ES-I3 (cell line): ENCODE results near the gene RHOF.

Experiments used
- H3K36me3 ChIP-seq: 2 replicates; pipeline ENCODE4 v1.6.1; 2013; ENCODE audit warnings: mild to moderate bottlenecking, low read length, control low read depth, moderate library complexity; ENCODE audit not compliant: insufficient read depth
- H3K4me1 ChIP-seq: 2 replicates; pipeline ENCODE4 v1.6.1; 2013; ENCODE audit warnings: mild to moderate bottlenecking, control low read depth, low read length; ENCODE audit not compliant: insufficient read depth
- H3K9ac ChIP-seq: 2 replicates; pipeline ENCODE4 v1.6.1; 2013; ENCODE audit warnings: low read depth, mild to moderate bottlenecking, low read length, moderate library complexity
- H3K9me3 ChIP-seq: 2 replicates; pipeline ENCODE4 v1.6.1; 2013; ENCODE audit warnings: mild to moderate bottlenecking, low read length, moderate library complexity; ENCODE audit not compliant: control insufficient read depth, insufficient read depth

Gene RHOF

DNA sequence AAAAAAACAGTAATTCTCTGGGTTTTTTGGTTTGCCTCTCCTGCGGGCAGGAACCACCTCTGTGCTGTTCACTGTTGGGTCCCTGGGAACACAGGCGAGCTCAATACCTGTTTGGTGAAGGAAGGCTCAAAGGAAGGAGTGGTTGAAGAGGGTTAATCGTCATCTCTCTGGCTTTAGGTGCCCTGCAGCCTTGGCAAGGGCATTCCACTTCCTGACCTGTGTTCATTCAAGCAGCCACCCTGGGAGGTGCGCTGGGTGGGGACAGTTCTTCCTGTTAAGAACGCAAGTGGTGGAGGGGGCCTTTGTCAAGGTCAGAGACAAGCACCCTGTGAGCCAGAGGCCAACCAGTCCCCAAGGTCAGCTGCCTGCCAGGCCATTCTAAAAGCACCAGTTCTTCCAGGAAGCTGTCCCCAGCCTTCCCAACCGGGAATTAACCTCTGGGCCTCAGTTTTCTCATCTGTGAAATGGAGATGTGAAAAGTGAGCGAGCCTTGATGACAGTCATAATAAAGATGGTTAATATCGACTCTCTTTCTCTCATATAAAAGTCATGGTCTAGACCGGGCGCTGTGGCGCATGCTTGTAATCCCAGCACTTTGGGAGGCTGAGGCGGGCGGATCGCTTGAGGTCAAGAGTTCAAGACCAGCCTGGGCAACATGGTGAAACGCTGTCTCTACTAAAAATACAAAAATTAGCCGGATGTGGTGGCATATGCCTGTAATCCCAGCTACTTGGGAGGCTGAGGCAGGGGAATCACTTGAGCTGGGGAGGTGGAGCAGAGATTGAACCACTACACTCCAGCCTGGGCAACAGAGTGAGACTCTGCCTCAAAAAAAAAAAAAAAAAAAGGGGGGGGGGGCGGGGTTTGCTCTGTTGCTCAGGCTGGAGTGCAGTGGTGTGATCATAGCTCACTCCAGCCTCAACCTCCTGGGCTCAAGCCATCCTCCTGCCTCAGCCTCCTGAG lies 6.1 kb downstream of the RHOF start:
- Histone ChIP-seq H3K4me1 (peaks cover 9% of the 10 kb centered on the region; the same call in 1 of the 2 replicates), H3K36me3 (no peaks in the 10 kb centered on the region), H3K9ac (no peak overlapping the region), H3K9me3 (no peaks in the 10 kb centered on the region)

DNA sequence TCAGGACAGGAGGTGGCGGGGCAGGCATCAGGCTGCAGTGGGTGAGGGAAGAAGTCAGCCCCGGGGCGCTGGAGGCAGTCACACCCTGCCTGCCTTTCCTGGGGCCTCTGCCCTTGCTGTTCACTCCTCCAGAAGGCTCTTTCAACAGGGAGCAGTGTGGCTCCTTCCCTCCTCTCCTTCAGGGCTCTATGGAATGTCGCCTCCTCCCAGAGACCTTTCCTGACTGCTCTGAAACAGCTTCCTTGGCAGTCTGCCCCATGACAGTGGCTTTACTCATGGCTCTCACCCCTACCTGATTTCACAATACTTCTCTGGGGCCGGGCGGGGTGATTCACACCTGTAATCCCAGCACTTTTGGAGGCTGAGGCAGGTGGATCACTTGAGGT lies 7.1 kb downstream of the RHOF start:
- Histone ChIP-seq H3K9ac (no peak overlapping the region), H3K36me3 (no peaks in the 10 kb centered on the region), H3K9me3 (no peaks in the 10 kb centered on the region), H3K4me1 (peaks cover 13% of the 10 kb centered on the region; the same call in 1 of the 2 replicates)

DNA sequence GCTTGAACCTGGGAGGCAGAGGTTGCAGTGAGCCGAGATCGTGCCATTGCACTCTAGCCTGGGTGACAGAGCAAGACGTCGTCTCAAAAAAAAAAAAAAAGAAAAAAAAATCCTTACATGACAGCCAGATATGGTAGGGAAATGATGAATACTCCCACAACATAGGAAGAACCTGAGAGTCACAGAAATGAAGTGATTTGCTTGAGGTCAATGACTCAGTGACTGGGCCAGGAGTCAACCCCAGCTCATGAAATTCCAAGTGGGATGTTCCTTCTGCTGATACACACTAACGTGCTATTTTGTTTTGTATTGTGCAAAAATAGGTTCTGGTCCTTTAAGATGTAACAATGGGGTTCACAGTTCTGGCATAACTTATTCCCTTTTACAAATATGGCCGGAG lies 9.0 kb downstream of the RHOF start:
- Histone ChIP-seq H3K9ac (no peak overlapping the region), H3K36me3 (0 out of 2 replicates have a peak, but pooled peaks cover 6% of the 10 kb centered on the region), H3K4me1 (peaks cover 6% of the 10 kb centered on the region; the same call in 1 of the 2 replicates), H3K9me3 (no peaks in the 10 kb centered on the region)

DNA sequence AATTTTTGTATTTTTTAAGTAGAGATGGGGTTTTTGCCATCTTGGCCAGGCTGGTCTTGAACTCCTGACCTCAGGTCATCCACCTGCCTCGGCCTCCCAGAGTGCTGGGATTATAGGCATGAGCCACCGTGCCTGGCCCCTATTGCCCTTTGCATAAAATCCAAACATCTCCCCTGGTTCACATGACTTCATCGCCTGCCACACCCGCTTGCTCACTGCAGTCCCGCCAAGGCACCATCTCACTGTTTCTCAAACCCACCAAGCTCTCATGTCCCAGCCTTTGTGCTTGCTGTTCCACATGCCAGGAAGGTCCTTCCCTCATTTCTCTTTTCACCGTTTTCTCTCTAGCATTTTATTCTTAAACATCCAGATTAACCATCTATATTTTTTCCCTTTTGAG lies 9.7 kb downstream of the RHOF start:
- Histone ChIP-seq H3K4me1 (peaks cover 3% of the 10 kb centered on the region; the same call in 1 of the 2 replicates), H3K9ac (no peak overlapping the region), H3K9me3 (no peaks in the 10 kb centered on the region), H3K36me3 (0 out of 2 replicates have a peak, but pooled peaks cover 6% of the 10 kb centered on the region)

DNA sequence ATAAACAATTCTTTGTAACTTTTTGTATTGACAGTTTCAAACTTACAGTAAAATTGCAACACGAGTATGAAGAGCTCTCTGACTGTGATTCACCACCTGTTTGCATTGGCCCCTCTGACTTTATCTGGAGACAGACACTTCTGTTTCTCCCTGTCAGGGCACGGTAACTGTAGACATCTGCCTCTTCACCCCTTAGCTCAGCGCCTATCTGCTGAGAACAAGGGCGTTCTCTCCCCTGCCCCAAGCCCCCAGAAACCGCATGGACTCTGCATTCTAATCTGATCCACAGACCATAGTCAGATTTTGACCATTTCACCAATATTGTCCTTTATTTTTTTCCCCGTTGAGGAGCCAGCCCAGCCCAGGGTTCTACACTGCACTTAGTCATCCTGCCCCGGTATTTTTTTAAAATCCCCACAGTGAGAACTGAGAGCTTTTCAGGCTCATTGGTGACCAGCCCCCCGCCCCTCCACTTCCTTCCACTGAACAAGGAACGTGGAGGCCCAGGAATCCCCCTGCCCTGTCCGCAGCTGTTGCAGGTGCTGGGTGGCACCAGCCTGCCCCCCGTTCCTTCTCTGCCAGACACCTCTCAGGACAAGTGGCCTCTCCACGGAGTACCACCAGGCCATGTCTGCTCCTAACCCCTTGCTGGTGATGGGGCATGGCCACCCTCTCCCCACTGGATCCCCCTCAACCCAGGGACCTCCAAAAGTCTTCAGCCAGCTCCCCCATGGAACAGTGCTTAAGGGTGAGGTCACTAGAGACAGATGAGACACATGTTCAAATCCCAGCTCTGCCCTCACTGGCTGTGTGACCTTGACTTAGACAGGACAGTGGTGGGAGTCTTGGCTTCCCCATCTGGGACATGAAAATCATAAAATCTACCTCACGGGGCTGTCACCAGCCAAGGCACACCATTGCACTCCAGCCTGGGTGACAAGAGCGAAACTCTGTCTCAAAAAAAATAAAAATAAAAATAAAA lies 11.2 kb downstream of the RHOF start:
- Histone ChIP-seq H3K9ac (no peak overlapping the region), H3K4me1 (peaks cover 3% of the 10 kb centered on the region; the same call in 1 of the 2 replicates), H3K36me3 (0 out of 2 replicates have a peak, but pooled peaks cover 6% of the 10 kb centered on the region), H3K9me3 (no peaks in the 10 kb centered on the region)

DNA sequence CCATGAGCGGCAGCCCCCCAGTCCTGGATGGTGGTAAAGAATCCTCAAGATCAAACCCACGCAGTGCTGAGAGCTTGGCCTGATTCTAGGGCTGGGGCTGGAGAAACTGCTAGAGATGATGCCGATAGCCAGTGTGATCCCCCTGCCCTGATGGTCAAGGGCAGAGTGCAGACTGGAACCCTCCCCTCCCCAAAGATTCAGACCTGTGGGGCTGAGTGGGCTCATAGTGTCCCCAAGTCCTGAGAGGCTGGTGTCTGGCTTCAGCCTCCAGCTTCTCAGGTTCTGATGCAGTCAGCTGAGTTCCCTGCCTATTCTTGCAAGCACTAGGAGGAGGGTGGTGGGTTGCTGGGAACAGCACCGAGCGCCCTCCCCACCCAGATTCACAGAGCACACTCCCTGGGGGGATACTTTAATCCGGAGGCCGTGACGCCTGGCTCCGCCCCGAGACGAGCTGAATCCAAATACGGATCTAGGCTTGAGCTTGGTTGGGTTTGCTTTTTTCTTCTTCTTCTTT lies 11.9 kb downstream of the RHOF start:
- Histone ChIP-seq H3K9ac (no peak overlapping the region), H3K36me3 (0 out of 2 replicates have a peak, but pooled peaks cover 6% of the 10 kb centered on the region), H3K4me1 (peaks cover 3% of the 10 kb centered on the region; the same call in 1 of the 2 replicates), H3K9me3 (no peaks in the 10 kb centered on the region)

DNA sequence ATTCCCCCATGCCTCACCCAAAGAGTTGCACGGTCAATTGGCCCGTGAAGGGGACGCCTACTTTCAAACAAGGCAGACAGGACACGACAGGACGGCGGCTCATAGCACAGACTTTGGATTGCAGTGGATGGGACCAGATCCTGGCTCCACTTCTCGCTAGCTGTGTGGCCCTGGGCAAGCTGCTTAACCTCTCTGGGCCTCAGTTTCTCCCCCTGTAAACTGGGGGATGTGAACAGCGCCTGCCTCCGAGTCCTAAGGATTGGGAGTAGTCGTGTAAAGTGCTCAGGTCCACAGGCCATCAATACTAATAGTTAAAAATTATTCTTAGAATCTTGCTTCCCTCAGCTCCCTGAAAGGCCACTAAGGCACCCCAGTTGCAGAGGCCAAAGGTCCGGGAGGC lies 13.1 kb downstream of the RHOF start:
- Histone ChIP-seq H3K36me3 (0 out of 2 replicates have a peak, but pooled peaks cover 6% of the 10 kb centered on the region), H3K9ac (no peak overlapping the region), H3K9me3 (no peaks in the 10 kb centered on the region), H3K4me1 (peaks cover 10% of the 10 kb centered on the region; the same call in 1 of the 2 replicates)

DNA sequence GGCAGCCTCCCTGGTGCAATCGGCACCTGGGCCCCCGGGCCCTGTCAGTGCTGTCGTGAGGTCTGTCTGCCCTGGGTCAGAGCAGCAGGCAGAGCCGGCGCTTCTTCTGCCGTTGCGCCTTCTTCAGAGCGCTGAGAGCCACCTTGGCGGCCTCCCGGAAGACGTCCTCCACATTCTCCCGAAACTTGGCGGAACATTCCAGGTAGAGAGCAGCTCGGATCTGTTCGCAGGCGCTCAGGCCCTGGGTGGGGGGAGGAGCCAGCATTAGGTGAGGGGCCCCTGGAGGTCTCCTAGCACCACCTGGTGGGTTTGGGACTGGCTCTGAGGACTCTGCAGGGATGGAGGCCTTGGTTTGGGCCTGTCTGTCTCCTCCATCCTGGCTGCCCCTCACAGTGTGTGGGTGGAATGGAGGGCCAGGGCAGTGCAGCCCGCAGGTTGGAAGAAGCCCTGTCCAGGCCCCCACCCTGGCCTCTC lies 14.0 kb downstream of the RHOF start:
- Histone ChIP-seq H3K4me1 (peaks cover 16% of the 10 kb centered on the region; the same call in 1 of the 2 replicates), H3K9me3 (no peaks in the 10 kb centered on the region), H3K36me3 (0 out of 2 replicates have a peak, but pooled peaks cover 6% of the 10 kb centered on the region), H3K9ac (no peak overlapping the region)

DNA sequence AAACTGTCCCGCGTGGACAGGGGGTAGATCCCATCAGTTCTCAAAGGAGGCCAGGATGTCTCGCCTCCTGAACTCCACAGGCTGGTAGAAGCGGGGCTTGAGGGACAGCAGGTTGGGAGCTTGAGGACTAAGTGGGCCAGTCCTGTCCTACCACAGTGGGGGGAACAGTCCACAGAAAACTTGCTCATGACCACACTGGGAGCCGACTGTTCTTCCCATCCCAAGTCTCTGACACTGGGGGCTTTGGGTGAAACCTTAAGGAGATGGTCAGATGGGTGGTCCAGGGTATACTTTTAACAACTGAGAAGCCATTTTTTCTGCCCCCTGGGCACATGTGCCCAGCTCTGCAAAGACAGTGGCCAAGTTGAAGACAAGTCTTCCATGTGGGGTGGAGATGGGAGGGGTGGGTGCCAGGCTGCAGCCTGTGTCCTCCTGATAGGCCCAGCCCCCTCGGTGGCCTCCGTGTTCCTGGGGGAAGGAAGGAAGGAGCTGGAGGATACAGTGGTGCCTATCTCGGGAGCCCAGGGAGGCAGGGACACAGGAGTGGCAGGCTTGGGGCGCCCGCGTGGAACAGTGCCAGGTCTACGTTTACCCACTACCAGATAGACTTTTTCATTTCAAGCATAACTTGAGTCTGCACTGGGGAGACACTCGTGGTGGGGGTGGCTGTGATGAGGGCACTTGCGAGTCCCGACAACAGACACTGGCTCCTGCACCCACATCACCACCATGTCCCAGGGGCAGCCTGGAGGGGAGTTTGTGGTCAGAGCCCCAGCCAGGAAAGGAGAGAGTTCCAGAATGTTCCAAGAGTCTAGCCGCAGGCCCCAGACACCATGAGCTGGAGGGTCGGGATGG lies 14.7 kb downstream of the RHOF start:
- H3K4me1 ChIP-seq = peaks cover 16% of the 10 kb centered on the region; the same call in 1 of the 2 replicates
- H3K9me3 ChIP-seq = no peaks in the 10 kb centered on the region
- peaks cover 9% of the 10 kb centered on the region; the same call in 1 of the 2 replicates for H3K36me3 ChIP-seq
- H3K9ac ChIP-seq = no peak overlapping the region

DNA sequence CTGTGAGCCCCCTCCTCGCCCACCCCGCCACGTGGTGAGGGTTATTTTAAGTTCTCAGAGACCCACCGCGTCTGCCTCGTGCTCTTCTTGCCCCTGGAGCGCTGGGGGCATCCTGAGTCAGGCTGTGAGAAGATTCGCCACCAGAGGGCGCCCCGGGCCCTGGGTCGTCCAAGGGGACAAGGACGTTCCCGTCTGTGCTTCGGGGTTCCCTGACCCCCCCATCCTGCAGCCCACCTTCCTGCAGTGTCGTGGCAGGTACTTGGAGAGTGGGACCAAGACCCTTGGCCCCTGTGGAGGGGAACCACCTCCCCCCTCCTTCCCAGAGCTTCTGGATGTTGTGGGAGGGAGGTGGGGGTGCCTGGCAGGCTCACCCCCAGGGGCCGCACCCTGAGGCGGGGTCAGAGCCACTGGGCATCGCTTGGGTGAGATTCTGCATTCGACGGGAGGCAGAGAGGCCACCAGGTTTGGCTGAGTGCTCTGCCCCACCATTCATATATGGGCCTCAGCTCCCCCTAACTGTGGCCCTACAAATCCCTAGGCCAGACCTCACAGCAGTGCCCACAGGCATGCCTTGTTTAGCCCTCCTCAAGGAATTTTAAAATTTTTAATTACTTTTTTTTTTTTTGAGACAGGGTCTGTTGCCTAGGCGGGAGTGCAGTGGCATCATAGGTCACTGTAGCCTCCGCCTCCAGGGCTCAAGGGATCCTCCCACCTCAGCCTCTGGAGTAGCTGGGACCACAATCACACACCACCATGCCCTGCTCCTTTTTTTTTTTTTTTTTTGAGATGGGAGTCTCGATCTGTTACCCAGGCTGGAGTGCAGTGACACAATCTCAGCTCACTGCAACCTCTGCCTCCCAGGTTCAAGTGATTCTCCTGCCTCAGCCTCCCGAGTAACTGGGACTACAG lies 17.0 kb downstream of the RHOF start:
- Histone ChIP-seq H3K36me3 (peaks cover 9% of the 10 kb centered on the region; the same call in 1 of the 2 replicates), H3K4me1 (peaks cover 16% of the 10 kb centered on the region), H3K9ac (no peak overlapping the region), H3K9me3 (no peaks in the 10 kb centered on the region)

DNA sequence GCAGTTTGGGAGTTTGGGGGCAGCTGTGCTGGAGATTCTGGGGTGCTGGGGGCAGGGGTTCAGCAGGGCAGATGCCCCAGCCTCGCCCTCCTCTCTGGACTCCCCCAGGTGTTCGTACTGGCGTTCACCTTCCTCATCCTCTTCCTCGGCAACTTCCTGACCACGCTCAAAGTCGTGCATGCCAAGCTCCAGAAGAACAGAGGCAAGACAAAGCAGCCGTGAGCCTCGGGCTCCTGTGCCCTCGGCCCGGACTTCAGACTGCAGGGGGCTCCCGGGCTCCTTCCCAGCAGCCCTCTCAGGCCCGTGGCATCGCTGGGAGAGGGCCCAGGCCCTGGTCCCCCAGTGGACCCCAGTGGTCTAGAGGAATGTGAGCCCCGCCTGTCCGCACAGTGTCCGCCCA lies 18.0 kb downstream of the RHOF start:
- Histone ChIP-seq H3K9me3 (no peaks in the 10 kb centered on the region), H3K9ac (no peak overlapping the region), H3K36me3 (peaks cover 5% of the 10 kb centered on the region; the same call in 1 of the 2 replicates), H3K4me1 (peaks cover 23% of the 10 kb centered on the region)

DNA sequence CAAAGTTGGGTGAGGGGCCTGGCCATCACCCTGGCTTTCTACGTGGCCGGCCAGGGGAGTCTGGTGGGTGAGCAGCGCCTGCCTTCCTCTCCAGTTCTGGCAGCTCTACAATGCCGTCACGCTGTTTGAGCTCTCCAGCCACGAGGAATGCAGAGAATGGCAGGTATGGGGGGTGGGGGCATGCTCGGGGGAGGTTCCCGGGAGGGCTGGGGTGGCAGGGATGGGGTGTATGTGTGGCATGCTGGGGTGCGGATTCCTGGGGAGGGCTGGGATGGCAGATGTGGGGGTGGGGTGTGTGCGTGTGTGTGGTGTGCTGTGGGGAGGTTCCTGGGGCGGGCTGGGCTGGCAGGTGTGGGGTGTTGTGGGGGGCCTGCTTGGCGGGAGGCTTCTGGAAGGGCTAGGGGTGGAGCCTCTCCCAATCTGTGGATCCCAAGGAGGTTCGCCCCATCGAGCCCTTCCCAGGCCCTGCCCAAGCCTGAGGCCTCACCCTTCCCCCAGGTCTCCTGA lies 18.5 kb downstream of the RHOF start:
- H3K36me3 ChIP-seq = peaks cover 3% of the 10 kb centered on the region; the same call in 1 of the 2 replicates
- H3K4me1 ChIP-seq = peaks cover 26% of the 10 kb centered on the region
- H3K9ac ChIP-seq = no peak overlapping the region
- H3K9me3 ChIP-seq = no peaks in the 10 kb centered on the region
